OCI-LY7 (cell line): ENCODE results near the gene SMG6.

Experiments used
- CTCF ChIP-seq: fragments of 200-600 bp; sonication (generic); conservative IDR thresholded peaks from 2 replicates; pipeline ENCODE4 v1.5.1; 2014; ENCODE audit warnings: mild to moderate bottlenecking, antibody characterized with exemption, low read length, moderate library complexity, mixed read lengths
- EZH2phosphoT487 ChIP-seq: fragments of 200-600 bp; sonication (generic); IDR thresholded peaks from 2 replicates; pipeline ENCODE4 v1.6.1; 2018; ENCODE audit warnings: low read depth, borderline replicate concordance, mild to moderate bottlenecking, mixed run types, antibody characterized with exemption, low read length, moderate library complexity, mixed read lengths

GRCh38 chr17:2312736-2313135 lies 9.2 kb upstream of the SMG6 start:
- TF ChIP-seq CTCF (no peak), EZH2phosphoT487 (no peak)
